Activated CD8-positive, alpha-beta memory T cell treated with anti-CD3 and anti-CD28 coated beads, Interleukin-2, amount 50 U/mL, for 1 hour (primary cell): ENCODE measurements around the gene PI4KA.
"Not testable (repeated sequence)": the region's sequence is repeated elsewhere in the genome, so short reads cannot be mapped to it uniquely, and the experiment has no call there.

Experiments used
- DNase-seq: peaks from one replicate; pipeline ENCODE4 v3.0.0-alpha.2; 2020; ENCODE audit errors: extremely low read depth

PI4KA gene

DNA sequence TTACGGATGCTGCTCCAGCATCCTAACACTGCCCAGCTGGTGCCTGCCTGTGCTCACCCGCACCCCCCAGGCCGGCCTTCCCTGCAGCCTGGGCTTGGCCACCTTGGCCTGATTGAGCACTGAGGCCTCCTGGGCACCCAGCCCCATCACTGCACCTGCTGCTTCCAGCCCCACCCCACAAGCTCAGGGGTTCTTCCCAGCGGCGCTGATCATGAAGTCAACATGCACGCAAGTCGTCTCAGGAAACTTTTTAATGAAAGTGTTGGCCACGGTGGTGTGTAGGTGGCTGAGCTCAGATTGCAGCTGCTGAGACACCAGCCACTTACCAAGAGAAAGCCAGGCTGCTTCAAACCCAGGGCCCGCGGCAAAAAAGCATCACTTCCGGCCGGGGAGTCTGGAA lies 163.4 kb downstream of the PI4KA start:
- DNase-seq: not testable (repeated sequence)

- not testable (repeated sequence) for DNase-seq
These were observed 164.4 kb downstream of the PI4KA start for GRCh38 chr22:20694256-20694655.

- not testable (repeated sequence) for DNase-seq
These were observed 165.7 kb downstream of the PI4KA start for GRCh38 chr22:20692926-20693325.

GRCh38 chr22:20690586-20691317 lies 167.9 kb downstream of the PI4KA start:
- not testable (repeated sequence) for DNase-seq

DNA sequence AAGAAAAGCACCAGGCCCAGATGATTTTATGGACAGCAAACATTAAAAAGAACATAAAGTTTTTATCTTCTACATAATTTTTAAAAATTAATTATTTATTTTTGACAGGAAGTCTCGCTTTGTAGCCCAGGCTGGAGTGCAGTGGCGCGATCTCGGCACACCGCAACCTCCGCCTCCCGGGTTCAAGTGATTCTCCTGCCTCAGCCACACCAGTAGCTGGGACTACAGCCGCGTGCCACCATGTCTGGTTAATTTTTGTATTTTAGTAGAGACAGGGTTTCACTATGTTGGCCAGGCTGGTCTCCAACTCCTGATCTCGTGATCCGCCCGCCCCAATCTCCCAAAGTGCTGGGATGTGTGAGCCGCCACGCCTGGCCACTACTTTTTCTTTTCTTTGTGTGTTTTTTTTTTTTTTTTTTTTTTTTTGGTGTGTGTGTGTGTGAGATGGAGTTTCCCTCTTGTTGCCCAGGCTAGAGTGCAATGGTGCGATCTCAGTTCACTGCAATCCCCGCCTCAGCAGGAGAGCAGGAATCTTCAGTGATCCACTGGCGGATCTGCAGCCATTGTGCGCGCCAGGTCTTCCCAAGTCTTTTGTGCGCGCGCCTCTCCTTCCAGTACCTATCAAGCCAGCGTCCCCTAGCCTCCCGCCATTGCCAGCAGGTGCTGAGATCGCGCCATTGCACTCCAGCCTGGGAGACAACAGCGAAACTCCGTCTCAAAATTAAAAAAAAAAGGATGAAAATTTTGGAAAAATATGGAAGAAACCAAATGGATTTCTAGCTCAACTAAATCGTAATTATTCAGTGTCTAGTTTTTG lies 171.0 kb downstream of the PI4KA start:
- DNase-seq: not testable (repeated sequence)

- not testable (repeated sequence) for DNase-seq
These were observed 172.8 kb downstream of the PI4KA start for GRCh38 chr22:20685764-20686163.

DNA sequence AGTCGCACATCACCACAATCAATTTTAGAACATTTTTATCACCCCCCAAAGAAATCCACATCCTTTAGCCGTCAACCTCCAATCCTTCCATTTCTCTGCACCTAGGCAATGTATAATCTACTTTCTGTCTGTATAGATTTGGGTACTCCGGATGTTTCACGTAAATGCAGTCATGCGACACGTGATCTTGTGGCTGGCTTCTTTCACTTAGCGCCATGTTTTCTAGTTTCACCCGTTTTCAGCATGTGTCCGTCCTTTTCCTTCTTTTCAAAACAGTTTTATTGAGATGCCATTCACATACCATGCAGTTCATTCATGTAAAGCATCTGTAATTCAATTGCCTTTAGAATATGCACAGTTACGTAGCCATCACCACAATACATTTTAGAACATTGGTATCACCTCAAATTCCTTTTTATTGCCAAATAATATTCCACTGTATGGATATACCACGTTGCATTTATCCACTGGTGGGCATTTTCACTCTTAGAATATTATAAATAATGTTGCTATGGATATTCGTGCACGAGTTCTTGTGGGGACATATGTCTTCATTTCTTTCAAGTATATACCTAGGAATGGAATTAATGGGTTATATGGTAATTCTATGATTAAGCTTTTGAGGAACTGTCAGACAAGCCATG lies 179.7 kb downstream of the PI4KA start:
- not testable (repeated sequence) for DNase-seq

DNA sequence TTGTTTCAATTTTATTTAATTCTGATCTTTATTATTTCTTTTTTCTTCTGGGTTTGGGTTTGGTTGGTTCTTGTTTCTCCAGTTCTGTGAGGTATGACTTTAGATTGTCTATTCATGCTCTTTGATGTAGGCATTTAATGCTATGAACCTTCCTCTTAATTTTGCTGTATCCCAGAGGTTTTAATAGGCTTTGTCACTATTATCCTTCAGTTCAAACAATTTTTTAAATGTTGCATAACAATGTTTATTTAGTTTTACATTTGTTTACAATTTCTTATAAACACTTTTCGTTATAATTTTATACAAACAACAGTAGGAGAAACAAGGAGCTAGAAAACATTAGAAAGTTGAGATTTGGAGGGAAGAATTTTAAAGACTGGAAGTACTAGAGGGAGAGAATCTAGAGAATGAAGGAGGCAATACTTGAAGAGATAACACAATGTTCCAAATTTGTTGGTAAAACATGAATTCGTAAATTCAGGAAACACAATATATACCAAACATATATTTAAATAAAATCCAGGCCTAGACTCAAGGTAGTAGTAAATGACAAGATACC lies 180.8 kb downstream of the PI4KA start:
- DNase-seq: no peak

GRCh38 chr22:20675613-20676012 lies 183.0 kb downstream of the PI4KA start:
- not testable (repeated sequence) for DNase-seq

DNA sequence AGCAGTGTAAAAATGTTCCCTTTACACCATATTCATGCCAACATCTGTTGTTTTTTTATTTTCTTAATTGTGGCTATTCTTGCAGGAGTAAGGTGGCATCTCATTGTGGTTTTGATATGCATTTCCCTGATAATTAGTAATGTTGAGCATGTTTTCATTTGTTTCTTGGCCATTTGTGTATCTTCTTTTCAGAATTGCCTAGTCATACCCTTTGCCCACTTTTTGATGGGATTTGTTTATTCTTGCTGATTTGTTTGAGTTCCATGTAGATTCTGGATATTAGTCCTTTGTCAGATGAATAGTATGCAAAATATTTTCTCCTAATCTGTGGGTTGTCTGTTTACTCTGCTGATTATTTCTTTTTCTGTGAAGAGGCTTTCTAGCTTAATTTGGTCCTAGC lies 183.6 kb downstream of the PI4KA start:
- no peak for DNase-seq

DNA sequence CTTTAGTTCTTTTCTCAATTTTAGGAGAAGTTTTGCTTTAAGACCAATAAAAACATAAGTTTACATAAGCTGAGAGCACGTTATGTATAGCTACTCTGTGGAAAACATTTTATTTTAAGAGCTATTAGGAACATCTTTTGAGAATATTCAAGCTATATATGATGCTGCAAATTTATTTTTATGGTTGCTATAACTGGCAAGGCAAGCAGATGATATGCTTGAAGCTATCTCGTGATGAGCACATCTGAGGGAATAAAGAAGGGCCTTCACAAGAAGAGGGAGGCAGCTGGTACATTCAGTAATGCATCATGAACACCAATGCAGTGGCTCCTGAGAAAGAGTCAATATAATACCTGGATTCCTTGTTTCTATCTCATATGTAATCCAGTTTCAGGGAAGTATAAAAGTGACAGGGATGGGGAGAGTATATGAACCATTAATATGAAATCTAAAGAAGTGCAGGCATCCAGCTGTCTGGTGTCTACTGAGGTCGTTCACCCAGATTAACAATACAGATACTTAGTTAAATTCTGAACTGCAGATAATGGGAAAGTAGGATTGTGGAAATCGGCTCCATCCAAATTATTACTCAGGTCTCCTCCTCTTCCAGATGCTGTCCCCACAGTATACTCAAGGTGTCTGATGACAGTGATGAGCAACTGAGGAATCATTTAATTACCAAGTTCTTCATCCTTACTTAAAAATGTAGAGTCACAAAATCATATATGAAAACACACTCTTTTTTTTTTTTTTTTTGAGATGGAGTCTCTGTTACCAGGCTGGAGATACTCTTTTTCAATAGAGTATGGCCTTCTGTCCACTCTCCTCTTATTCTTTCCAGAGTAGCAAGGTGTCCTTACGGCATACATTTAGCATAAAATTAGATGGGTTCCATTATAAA lies 185.1 kb downstream of the PI4KA start:
- no peak for DNase-seq

DNA sequence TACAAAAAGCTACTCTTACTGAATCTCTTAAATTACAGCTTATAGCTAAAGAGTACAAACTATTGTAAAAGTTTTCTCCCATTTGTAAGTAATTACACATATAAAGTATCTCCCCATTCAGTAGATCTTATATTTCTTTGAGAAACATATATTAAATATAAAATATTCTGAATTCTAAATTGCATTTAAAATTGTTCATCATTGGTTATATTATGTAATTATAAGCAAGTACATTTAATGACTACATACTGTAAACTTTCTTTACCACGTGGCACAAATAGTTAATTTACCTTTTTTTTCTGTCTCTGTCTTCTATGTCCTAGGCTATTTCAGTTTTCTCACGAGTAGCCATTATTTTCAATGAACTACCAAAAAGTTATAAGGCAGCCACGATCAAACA lies 185.9 kb downstream of the PI4KA start:
- DNase-seq: no peak

- DNase-seq: no peak
These were observed 186.6 kb downstream of the PI4KA start for GRCh38 chr22:20672082-20672424.

- no peak for DNase-seq
These were observed 187.1 kb downstream of the PI4KA start for GRCh38 chr22:20671409-20672081.

GRCh38 chr22:20670457-20671261 lies 188.0 kb downstream of the PI4KA start:
- DNase-seq: not testable (repeated sequence)

DNA sequence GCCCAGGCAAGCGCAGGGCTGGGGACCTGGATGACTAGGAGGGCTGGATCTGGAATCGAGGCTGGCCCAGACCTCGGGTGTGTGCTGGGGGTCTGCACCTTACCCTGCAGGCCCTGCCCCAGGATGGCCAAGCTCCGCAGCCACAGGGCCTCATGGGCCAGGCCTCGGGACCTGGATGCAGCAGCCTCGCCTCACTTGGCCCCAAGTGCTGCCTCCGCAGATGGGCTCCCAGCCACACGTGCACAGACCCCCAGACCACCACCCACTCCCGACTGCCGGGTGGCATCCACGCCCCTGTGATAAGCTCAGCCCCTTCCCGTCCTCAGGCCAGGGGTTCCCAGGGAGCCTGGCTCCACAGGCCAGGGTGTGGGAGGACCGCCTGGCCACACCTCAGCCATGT lies 188.7 kb downstream of the PI4KA start:
- DNase-seq: not testable (repeated sequence)

- not testable (repeated sequence) for DNase-seq
These were observed 189.1 kb downstream of the PI4KA start for GRCh38 chr22:20669471-20669870.

- DNase-seq: not testable (repeated sequence)
These were observed 189.8 kb downstream of the PI4KA start for GRCh38 chr22:20668769-20669168.

DNA sequence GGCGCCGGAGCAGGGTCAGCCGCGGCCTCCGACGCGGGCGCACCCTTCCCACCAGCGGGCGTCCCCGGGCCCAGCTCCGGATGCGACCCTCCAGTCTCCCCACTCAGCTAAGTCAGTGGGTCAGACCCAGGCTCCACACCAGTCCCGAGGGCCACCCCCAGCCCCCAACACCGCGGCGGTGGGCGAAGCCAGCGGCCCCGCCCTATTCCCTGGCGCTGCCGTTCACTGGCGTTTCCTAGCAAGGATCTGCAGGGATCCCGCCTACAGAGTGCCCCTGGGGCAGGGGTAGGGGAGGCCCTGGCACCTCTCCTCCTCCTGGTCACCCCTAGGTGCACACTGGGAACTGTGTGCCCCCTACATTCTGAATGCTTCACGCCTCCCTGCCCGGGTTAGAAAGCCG lies 190.4 kb downstream of the PI4KA start:
- DNase-seq: not testable (repeated sequence)

- not testable (repeated sequence) for DNase-seq
These were observed 191.1 kb downstream of the PI4KA start for GRCh38 chr22:20667548-20667947.
